Erythroblast (primary cell): ENCODE data around the gene PGLYRP4.

Experiments
- GATA1 ChIP-seq: IDR thresholded peaks from 2 replicates; pipeline ENCODE4 v1.6.1; 2011; ENCODE audit warnings: low read depth, mild to moderate bottlenecking, control low read depth, low read length, moderate library complexity
- POLR2A ChIP-seq: IDR thresholded peaks from 2 replicates; pipeline ENCODE4 v1.6.1; 2011; ENCODE audit warnings: mild to moderate bottlenecking, low read length

DNA sequence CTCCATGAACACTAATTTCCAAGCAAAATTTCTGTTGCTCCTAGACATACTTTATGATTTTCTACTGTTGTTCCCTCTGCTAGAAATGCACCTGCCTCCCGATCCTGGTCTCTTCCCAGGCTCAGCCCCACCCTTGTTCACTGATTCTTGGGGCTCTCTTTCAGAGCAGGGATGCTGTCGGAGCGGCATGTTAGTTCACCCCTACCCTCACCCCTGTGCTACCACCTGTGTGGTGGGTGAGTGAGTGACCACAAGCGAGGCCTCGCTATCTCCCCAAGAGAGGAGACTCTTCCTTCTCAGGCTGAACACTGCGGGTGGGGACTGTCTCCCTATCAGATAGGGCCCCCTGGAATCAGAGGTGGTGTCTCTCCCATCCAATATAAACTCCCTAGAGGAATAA is 47.1 kb upstream of the PGLYRP4 start:
- TF ChIP-seq POLR2A (no peak), GATA1 (no peak)
